ENCODE results near the gene TCF4. TPM values are rescaled to one million over a fixed set of nuclear protein-coding genes. Genes with fewer than 3 reads are reported as not detected.

TCF4 gene
- total and polyA plus RNA-seq, 4 donors: 4.3 to 15.3 (median 11.5) TPM

- TF ChIP-seq ZBTB33 (IDR thresholded peaks at IDR 0.05) (no peak), HNF4A (conservative IDR thresholded peaks at IDR 0.05) (no peak)
These were observed 168.7 kb downstream of the TCF4 start (continued) for GRCh38 chr18:55419132-55419946.

- Histone ChIP-seq H3K27me3 (ENCODE audit: control insufficient read depth in 4 of 4, insufficient read depth in 4 of 4, low read length in 3 of 4) (peaks cover 0 to 3% (median 0%) of the 10 kb centered on the region in 4 donors), H3K4me3 (ENCODE audit: low read depth in 1 of 3, low read length in 3 of 3) (no peak overlapping the region), H3K9ac (ENCODE audit: low read depth in 1 of 2, low read length in 2 of 2) (no peak overlapping the region), H3K36me3 (ENCODE audit: control insufficient read depth in 4 of 4, insufficient read depth in 3 of 4, low read depth in 1 of 4, low read length in 3 of 4) (no peaks in the 10 kb centered on the region), H3K4me1 (ENCODE audit: control insufficient read depth in 4 of 4, insufficient read depth in 4 of 4, low read length in 3 of 4) (no peaks in the 10 kb centered on the region), H3K27ac (ENCODE audit: low read depth in 1 of 2, low read length in 2 of 2) (no peak overlapping the region), H3K9me3 (ENCODE audit: control insufficient read depth in 4 of 4, low read length in 3 of 4) (no peaks in the 10 kb centered on the region)
- TF ChIP-seq CTCF (IDR thresholded peaks at IDR 0.05; ENCODE audit: low read depth, low read length, missing input control) (no peak), NR2F2 (IDR thresholded peaks at IDR 0.05) (no peak), MAX (IDR thresholded peaks at IDR 0.05) (no peak), TAF1 (conservative IDR thresholded peaks at IDR 0.05) (no peak), EGR1 (IDR thresholded peaks at IDR 0.05; ENCODE audit: low read depth in 2 of 2) (no peak), HNF4G (IDR thresholded peaks at IDR 0.05) (no peak), GABPA (IDR thresholded peaks at IDR 0.05 in 1 of 2, conservative IDR thresholded peaks at IDR 0.05 in 1 of 2) (no peak), SP1 (IDR thresholded peaks at IDR 0.05) (no peak)
- no peak for DNase-seq (ENCODE audit: low spot score)
These were observed 169.6 kb downstream of the TCF4 start for GRCh38 chr18:55418439-55418838.

GRCh38 chr18:55416791-55417190 is 171.2 kb downstream of the TCF4 start:
- Histone ChIP-seq H3K27ac (ENCODE audit: low read depth in 1 of 2, low read length in 2 of 2) (no peak overlapping the region), H3K9ac (ENCODE audit: low read depth in 1 of 2, low read length in 2 of 2) (no peak overlapping the region), H3K27me3 (ENCODE audit: control insufficient read depth in 4 of 4, insufficient read depth in 4 of 4, low read length in 3 of 4) (peaks cover 0 to 3% (median 0%) of the 10 kb centered on the region in 4 donors), H3K4me1 (ENCODE audit: control insufficient read depth in 4 of 4, insufficient read depth in 4 of 4, low read length in 3 of 4) (no peaks in the 10 kb centered on the region), H3K4me3 (ENCODE audit: low read depth in 1 of 3, low read length in 3 of 3) (no peak overlapping the region), H3K36me3 (ENCODE audit: control insufficient read depth in 4 of 4, insufficient read depth in 3 of 4, low read depth in 1 of 4, low read length in 3 of 4) (no peaks in the 10 kb centered on the region), H3K9me3 (ENCODE audit: control insufficient read depth in 4 of 4, low read length in 3 of 4) (no peaks in the 10 kb centered on the region)
- DNase-seq (ENCODE audit: low spot score): no peak
- 84% methylated on average over 6 of the region's 6 CpGs for WGBS
- TF ChIP-seq RXRA (IDR thresholded peaks at IDR 0.05) (no peak), FOXA1 (IDR thresholded peaks at IDR 0.05) (no peak)
